HFFc6 (cell line): ENCODE results near the gene LGR6. TPM values are rescaled to one million over a fixed set of nuclear protein-coding genes. Genes with fewer than 3 reads are reported as not detected.

Experiments used
- DNase-seq: peaks from one replicate; pipeline ENCODE4 v3.0.0-alpha.2; 2018
- H3K27ac Mint-ChIP-seq: 2 replicates; pipeline ENCODE4 v1.8.0; 2020; ENCODE audit warnings: mild to moderate bottlenecking, mixed read lengths
- H3K27me3 Mint-ChIP-seq: 2 replicates; pipeline ENCODE4 v1.8.0; 2021; ENCODE audit warnings: mild to moderate bottlenecking, moderate library complexity, mixed read lengths; ENCODE audit not compliant: insufficient read depth
- H3K36me3 Mint-ChIP-seq: 2 replicates; pipeline ENCODE4 v1.8.0; 2021; ENCODE audit warnings: low read depth, mixed read lengths
- H3K4me1 Mint-ChIP-seq: 2 replicates; pipeline ENCODE4 v1.8.0; 2020; ENCODE audit warnings: low read depth, mixed read lengths
- H3K4me3 Mint-ChIP-seq: 2 replicates; pipeline ENCODE4 v1.8.0; 2020; ENCODE audit warnings: mild to moderate bottlenecking, moderate library complexity, mixed read lengths
- H3K9me3 Mint-ChIP-seq: 2 replicates; pipeline ENCODE4 v1.8.0; 2020; ENCODE audit warnings: mild to moderate bottlenecking, mixed read lengths
- CTCF ChIP-seq: fragments of 200-600 bp; sonication (generic); IDR thresholded peaks from 2 replicates; pipeline ENCODE4 v1.5.0; 2021; ENCODE audit warnings: antibody characterized with exemption, mild to moderate bottlenecking
- total RNA-seq, 6 experiments: library from RNA; stranded (reverse); fragmentation: NEBNext Ultra II Directional; extraction: Animal tissue kit (Norgen Biotek cat#: 25700); gene quantifications; 2 replicates in 1 of 6; 3 replicates in 5 of 6; pipeline ENCODE4 v1.2.3, GENCODE V29; 2021

LGR6 gene
- total RNA-seq, 6 experiments from 2014 or later = not detected

DNA sequence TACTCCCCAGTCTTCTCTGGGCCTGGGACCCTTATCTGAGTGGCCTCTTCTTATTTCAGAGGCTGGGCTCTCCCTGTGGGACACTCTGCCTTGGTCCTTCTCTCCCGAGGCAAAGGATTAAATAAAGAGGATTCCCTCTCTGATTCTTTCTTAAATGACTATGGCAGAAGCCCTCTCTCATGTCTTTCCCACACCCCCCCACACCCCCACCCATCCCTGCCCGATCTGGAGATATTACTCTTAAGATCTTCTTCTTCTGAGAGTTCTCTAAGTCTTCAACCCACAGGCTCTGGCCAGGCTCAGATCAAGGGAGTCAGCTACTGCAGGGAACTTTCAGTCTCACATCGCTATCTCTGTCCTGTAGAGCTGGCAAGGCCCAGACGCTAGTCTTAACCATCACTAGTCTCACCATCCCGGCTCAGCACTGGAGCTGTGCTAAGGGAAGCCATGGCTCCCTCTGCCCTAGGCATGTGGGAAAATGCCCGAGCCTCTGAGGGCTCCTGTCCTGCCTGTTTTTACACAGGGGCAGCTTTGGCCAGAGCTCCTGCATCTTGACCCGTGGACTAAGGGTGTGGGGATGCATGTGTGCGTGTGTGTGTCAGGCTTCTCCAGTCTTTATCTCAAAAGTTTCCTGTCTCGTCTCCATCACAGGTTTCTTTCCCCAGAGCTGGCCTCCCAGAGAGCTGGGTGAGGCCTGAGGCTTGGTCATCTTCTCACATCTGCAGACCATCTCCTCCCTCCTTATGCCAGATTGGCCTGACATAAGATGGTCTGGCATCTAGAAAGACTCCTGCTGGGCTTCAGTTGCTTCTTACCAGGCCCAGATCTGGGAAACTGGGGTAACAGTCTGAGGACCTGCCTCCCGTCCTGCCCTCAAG, 36.7 kb downstream of the LGR6 start:
- TF ChIP-seq CTCF = no peak
- no peak for DNase-seq

GRCh38 chr1:202230939-202231645, 37.5 kb downstream of the LGR6 start:
- TF ChIP-seq CTCF = no peak
- Mint-ChIP-seq H3K9me3 (no peaks in the 10 kb centered on the region), H3K4me3 (no peak overlapping the region), H3K4me1 (peaks cover 27% of the 10 kb centered on the region), H3K36me3 (no peaks in the 10 kb centered on the region), H3K27ac (no peak overlapping the region), H3K27me3 (peaks cover 53% of the 10 kb centered on the region)
- no peak for DNase-seq

More for the DNA sequence above, 36.7 kb downstream of the LGR6 start:
- Mint-ChIP-seq H3K4me3 (no peak overlapping the region), H3K27me3 (peaks cover 60% of the 10 kb centered on the region), H3K4me1 (peaks cover 20% of the 10 kb centered on the region), H3K36me3 (no peaks in the 10 kb centered on the region), H3K27ac (no peak overlapping the region), H3K9me3 (no peaks in the 10 kb centered on the region)

- no peak for TF ChIP-seq CTCF
- peaks cover 41% of the 10 kb centered on the region for H3K27me3 Mint-ChIP-seq
- no peaks in the 10 kb centered on the region for H3K36me3 Mint-ChIP-seq
- H3K27ac Mint-ChIP-seq = no peak overlapping the region; the same call in 1 of the 2 replicates
- H3K4me1 Mint-ChIP-seq = peaks cover 41% of the 10 kb centered on the region
- H3K4me3 Mint-ChIP-seq = no peak overlapping the region
- H3K9me3 Mint-ChIP-seq = no peaks in the 10 kb centered on the region
- DNase-seq = no peak
Observed at GRCh38 chr1:202233171-202233570, 39.6 kb downstream of the LGR6 start.

- Mint-ChIP-seq H3K27me3 (peaks cover 39% of the 10 kb centered on the region), H3K27ac (no peak overlapping the region), H3K4me3 (no peak overlapping the region), H3K36me3 (no peaks in the 10 kb centered on the region), H3K4me1 (peaks cover 41% of the 10 kb centered on the region), H3K9me3 (no peaks in the 10 kb centered on the region)
- DNase-seq = no peak
- TF ChIP-seq CTCF = no peak
Observed at GRCh38 chr1:202233804-202234203, 40.2 kb downstream of the LGR6 start.

DNA sequence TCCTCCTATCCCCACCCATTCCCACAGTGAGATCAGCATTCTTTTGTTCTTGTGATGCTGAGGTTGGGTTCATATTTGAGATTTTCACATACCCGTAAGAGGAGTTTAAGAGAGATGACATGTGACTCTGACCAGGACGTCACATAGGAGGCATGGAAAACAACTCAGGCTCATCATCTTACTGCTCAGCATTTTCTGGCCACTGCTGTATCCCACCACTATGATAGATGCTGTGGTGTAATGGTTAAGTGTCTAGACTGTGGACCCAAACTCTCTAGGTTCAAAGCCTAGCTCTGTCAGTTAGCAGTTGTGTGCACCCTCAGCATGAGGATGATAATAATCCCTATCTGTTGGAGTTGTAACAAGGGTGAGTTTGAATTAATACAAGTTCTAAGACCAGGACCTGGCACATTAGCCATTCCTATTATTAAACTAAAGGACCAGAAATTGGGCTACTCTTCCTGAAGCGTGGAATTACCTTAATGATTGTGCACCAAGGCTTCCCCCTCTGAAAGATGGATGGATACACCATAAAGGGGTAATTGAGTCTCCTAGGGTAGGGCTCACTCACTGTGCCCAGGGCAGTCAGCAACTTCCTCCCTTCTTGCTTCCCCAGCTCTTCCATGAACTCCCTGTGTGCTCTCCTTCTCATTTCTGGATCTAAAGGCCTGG, 40.9 kb downstream of the LGR6 start:
- no peak overlapping the region for H3K4me3 Mint-ChIP-seq
- peaks cover 41% of the 10 kb centered on the region for H3K4me1 Mint-ChIP-seq
- no peaks in the 10 kb centered on the region for H3K9me3 Mint-ChIP-seq
- peak; percentile 40 for DNase-seq
- no peaks in the 10 kb centered on the region for H3K36me3 Mint-ChIP-seq
- H3K27ac Mint-ChIP-seq = peak overlapping the region; percentile 98
- peaks cover 37% of the 10 kb centered on the region for H3K27me3 Mint-ChIP-seq
- no peak for TF ChIP-seq CTCF
